Right lobe of liver (tissue), 4 donors: ENCODE results near the gene POLR3B.

Experiments used
- POLR2A ChIP-seq: fragments of 450-650 bp; IDR thresholded peaks from one replicate; pipeline ENCODE4 v1.6.1; 2017; ENCODE audit warnings: antibody characterized with exemption, mild to moderate bottlenecking
- TF ChIP-seq, protein P1 (sequence below), 4 donors: fragments of 200-600 bp in 3 of 4; fragments of 450-650 bp in 1 of 4; IDR thresholded peaks; one replicate each; pipeline versions ENCODE4 v1.5.1 to v1.8.0; 2016 to 2022; ENCODE audit warnings: antibody characterized with exemption in 4 of 4, mild to moderate bottlenecking in 2 of 4
- donor health status: DM: no; HTN: no; CAD: no.
- donor health status: DM: no; HTN: no; CAD: no.
- donor health status: DM: no; HTN: yes; CAD: no.

DNA sequence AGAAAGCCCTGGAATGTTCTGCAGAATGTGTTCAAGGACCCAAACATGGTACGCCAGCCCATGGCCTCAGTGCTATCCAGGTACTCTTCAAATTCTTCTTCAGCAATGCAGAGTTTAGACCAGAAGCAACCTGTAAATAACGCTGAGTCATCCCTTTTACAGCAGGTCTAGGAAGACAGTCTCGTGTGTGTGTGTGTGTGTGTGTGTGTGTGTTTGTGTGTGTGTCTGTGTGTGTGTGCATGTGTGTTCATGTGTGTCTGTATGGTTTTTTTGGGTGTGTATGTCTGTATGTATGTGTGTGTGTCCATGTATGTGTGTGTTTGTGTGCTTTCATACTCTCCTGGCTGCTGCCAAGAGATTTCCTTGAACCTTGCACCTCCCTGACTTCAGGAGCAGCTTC lies 165.2 kb downstream of the POLR3B start:
- TF ChIP-seq POLR2A, result no peak
- TF ChIP-seq, protein P1, sequence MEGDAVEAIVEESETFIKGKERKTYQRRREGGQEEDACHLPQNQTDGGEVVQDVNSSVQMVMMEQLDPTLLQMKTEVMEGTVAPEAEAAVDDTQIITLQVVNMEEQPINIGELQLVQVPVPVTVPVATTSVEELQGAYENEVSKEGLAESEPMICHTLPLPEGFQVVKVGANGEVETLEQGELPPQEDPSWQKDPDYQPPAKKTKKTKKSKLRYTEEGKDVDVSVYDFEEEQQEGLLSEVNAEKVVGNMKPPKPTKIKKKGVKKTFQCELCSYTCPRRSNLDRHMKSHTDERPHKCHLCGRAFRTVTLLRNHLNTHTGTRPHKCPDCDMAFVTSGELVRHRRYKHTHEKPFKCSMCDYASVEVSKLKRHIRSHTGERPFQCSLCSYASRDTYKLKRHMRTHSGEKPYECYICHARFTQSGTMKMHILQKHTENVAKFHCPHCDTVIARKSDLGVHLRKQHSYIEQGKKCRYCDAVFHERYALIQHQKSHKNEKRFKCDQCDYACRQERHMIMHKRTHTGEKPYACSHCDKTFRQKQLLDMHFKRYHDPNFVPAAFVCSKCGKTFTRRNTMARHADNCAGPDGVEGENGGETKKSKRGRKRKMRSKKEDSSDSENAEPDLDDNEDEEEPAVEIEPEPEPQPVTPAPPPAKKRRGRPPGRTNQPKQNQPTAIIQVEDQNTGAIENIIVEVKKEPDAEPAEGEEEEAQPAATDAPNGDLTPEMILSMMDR (IDR thresholded peaks at IDR 0.05), result no peak
